Body of pancreas (tissue), 4 donors: ENCODE measurements around the gene MAPK9.

Source experiments
- POLR2A ChIP-seq, 3 donors: fragments of 450-650 bp; IDR thresholded peaks; one replicate each; pipeline ENCODE4 v1.6.1; 2016; ENCODE audit warnings: antibody characterized with exemption in 3 of 3, mild to moderate bottlenecking in 2 of 3
- TF ChIP-seq, protein P1 (sequence below), 7 experiments: fragments of 450-650 bp in 4 of 7; fragments of 200-600 bp in 3 of 7; sonication (generic) in 3 of 7; IDR thresholded peaks; one replicate each; pipeline ENCODE4 v1.5.1; 2016 to 2019; ENCODE audit warnings: antibody characterized with exemption in 7 of 7

DNA sequence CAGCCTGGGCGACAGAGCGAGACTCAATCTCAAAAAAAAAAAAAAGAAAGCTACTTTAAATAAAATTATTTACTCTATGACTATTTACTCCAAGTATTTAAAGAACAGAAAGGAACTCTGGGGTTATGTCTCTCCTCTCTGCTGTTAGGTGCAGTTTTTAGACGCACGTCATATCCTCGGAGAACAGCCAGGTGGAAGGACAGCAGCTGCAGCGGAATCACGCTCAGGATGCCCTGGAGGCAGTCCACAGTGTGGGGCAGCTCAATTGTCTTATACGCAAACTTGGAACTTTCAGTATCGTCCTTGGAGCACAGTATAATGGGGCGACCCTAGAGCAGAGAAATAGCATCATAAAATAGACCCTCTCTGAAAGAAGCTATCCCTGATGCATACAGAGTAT is 10.4 kb upstream of the MAPK9 start:
- TF ChIP-seq, protein P1, sequence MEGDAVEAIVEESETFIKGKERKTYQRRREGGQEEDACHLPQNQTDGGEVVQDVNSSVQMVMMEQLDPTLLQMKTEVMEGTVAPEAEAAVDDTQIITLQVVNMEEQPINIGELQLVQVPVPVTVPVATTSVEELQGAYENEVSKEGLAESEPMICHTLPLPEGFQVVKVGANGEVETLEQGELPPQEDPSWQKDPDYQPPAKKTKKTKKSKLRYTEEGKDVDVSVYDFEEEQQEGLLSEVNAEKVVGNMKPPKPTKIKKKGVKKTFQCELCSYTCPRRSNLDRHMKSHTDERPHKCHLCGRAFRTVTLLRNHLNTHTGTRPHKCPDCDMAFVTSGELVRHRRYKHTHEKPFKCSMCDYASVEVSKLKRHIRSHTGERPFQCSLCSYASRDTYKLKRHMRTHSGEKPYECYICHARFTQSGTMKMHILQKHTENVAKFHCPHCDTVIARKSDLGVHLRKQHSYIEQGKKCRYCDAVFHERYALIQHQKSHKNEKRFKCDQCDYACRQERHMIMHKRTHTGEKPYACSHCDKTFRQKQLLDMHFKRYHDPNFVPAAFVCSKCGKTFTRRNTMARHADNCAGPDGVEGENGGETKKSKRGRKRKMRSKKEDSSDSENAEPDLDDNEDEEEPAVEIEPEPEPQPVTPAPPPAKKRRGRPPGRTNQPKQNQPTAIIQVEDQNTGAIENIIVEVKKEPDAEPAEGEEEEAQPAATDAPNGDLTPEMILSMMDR (IDR thresholded peaks at IDR 0.05): no peak
- no peak for TF ChIP-seq POLR2A (IDR thresholded peaks at IDR 0.05)
